ENCODE data around the gene PREX1.

GRCh38 chr20:48659858-48660257 is 167.9 kb downstream of the PREX1 start:
- TF ChIP-seq EZH2 (IDR thresholded peaks at IDR 0.05; ENCODE audit: low read depth): no peak
- no peak for TF ChIP-seq CTCF (conservative IDR thresholded peaks at IDR 0.05)

Measured in PC-9 (cell line).